ENCODE measurements around the gene CD300A. TPM values are rescaled to one million over a fixed set of nuclear protein-coding genes. Genes with fewer than 3 reads are reported as not detected.

Gene CD300A
- total RNA-seq, 1 donor from 2014 or later: 0.71 TPM

DNA sequence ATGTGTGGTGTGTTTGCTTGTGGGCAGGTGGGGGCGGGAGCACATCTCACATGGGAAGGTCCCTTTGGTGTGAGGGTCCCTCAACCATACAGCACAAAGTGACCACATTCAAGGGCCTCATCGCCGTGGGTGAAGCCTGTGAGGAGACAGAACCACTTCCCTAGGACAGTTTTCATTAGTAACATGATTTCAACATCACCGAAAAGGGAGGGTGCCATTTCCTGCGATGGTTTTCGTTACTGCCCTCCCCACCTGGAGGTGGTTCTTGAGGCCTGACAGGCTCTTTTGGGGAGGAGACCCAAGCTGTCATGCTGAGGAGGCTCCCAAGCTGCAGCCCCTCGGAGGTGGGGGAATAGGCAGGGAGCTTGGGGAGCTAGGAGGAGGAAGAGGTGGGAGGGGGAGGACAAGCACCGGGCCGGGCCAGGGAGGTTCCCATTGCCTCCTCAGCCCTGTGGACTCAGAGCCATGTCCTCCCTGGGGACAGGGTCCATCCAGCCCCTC lies 55.3 kb downstream of the CD300A start:
- DNase-seq (peak; percentile 13), ATAC-seq (ENCODE audit: low read depth) (no peak)
- peaks cover 8% of the 10 kb centered on the region for H3K9me3 Mint-ChIP-seq
- no peak overlapping the region for H3K4me3 Mint-ChIP-seq
- intact Hi-C loops (cut with micrococcal nuclease): no loop called here
- ChIA-PET POLR2A (no interaction called here), CTCF (no interaction called here)
- peaks cover 14% of the 10 kb centered on the region for H3K4me1 Mint-ChIP-seq
- no peaks in the 10 kb centered on the region for H3K36me3 Mint-ChIP-seq (ENCODE audit: low read depth)
- no peak overlapping the region for H3K27ac Mint-ChIP-seq
- TF ChIP-seq CTCF (IDR thresholded peaks at IDR 0.05): no peak
- H3K27me3 Mint-ChIP-seq: peaks cover 3% of the 10 kb centered on the region

GRCh38 chr17:74522381-74523105 lies 56.1 kb downstream of the CD300A start:
- POLR2A ChIA-PET: no interaction called here
- no peak for TF ChIP-seq CTCF (IDR thresholded peaks at IDR 0.05)
- Mint-ChIP-seq H3K27ac (no peak overlapping the region), H3K4me3 (no peak overlapping the region), H3K36me3 (ENCODE audit: low read depth) (no peaks in the 10 kb centered on the region), H3K4me1 (peaks cover 14% of the 10 kb centered on the region), H3K27me3 (peaks cover 6% of the 10 kb centered on the region), H3K9me3 (peaks cover 8% of the 10 kb centered on the region)
- CTCF ChIA-PET: no interaction called here
- intact Hi-C loops (cut with micrococcal nuclease): no loop called here
- DNase-seq: no peak
- no peak for ATAC-seq (ENCODE audit: low read depth)

DNA sequence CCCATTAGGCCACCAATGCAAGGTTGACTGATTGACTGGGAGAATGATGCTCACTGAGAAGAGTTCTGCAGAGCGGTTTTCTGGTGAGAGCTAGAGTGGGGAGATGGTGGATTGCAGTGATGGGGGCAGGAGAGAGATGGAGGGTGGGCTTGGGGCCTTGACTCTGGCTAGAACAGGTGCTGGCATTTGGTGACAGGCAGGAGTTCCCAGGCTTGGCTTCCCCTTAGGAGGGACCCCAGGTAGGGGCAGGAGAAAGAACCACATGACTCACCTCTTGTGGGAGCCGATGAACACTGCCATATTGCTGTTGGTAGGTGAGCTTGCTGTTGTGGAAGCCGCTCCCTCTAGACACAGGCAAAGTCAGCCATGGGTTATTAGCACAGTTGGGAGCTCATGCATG lies 56.9 kb downstream of the CD300A start:
- ChIA-PET POLR2A (no interaction called here), CTCF (no interaction called here)
- Mint-ChIP-seq H3K27ac (no peak overlapping the region), H3K4me3 (no peak overlapping the region), H3K27me3 (peaks cover 6% of the 10 kb centered on the region), H3K9me3 (peaks cover 4% of the 10 kb centered on the region), H3K4me1 (peaks cover 16% of the 10 kb centered on the region), H3K36me3 (ENCODE audit: low read depth) (no peaks in the 10 kb centered on the region)
- DNase-seq (no peak), ATAC-seq (ENCODE audit: low read depth) (no peak)
- no peak for TF ChIP-seq CTCF (IDR thresholded peaks at IDR 0.05)
- intact Hi-C loops (cut with micrococcal nuclease): no loop called here

DNA sequence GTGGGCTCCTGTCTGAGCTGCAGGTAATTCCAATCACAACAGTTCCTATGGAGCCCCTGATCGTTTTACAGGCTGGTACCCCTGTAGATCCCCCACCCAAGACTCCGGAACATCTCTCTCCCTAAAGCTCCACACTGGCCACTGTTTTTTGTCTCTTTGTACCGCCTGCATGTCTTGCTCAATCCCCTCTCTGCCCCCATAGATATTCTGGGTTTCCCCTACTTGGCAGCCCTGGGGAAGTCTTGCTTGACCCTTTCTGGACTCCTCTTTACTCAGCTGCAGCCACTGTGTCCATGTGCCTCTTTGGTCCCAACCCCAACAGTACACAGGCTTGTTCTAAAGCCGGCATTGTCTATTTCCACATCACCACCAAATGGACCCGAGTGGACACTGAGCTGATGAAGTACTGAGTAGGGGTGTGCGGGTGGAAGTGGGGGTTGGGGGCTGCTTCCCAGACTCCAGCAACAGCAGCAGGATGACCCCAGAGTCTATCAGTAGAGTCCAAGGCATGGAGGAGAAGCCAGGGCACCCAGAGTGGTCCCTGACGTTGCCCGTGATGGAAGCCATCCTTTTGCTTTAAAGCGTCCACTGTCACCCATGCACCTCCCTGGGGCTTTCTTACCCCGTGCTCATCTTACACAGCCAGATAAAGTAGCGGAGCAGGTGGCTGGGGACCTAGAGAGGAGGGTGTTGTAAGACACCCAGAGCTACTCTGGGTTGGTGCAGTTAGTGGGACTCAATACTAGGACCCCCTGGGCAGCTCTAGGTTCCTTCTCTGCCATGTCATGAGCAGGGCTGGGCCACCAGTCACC lies 58.4 kb downstream of the CD300A start:
- H3K9me3 Mint-ChIP-seq: no peaks in the 10 kb centered on the region
- no peak for ATAC-seq (ENCODE audit: low read depth)
- peaks cover 6% of the 10 kb centered on the region for H3K27me3 Mint-ChIP-seq
- no peak overlapping the region for H3K4me3 Mint-ChIP-seq
- peaks cover 23% of the 10 kb centered on the region for H3K4me1 Mint-ChIP-seq
- intact Hi-C loops (cut with micrococcal nuclease): no loop called here
- ChIA-PET POLR2A (no interaction called here), CTCF (no interaction called here)
- no peak overlapping the region for H3K27ac Mint-ChIP-seq
- DNase-seq: no peak
- H3K36me3 Mint-ChIP-seq (ENCODE audit: low read depth): no peaks in the 10 kb centered on the region
- no peak for TF ChIP-seq CTCF (IDR thresholded peaks at IDR 0.05)

DNA sequence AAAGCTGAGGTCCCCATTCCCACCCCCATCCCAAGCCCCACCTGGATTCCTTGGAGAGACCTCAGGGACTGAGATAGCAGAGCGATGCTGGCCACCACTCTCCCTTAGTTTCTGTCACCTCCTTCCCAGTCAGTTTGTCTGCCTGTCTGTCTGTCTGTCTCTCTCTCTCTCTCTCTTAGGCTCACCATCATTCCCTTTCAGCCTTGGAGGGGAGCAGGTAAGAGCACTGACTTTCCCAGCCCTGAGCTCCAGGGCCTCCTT lies 59.0 kb downstream of the CD300A start:
- H3K27me3 Mint-ChIP-seq: peaks cover 6% of the 10 kb centered on the region
- ChIA-PET POLR2A (no interaction called here), CTCF (no interaction called here)
- H3K36me3 Mint-ChIP-seq (ENCODE audit: low read depth): no peaks in the 10 kb centered on the region
- no peak overlapping the region for H3K27ac Mint-ChIP-seq
- H3K9me3 Mint-ChIP-seq: no peaks in the 10 kb centered on the region
- H3K4me1 Mint-ChIP-seq: peaks cover 18% of the 10 kb centered on the region
- no peak for TF ChIP-seq CTCF (IDR thresholded peaks at IDR 0.05)
- intact Hi-C loops (cut with micrococcal nuclease): no loop called here
- ATAC-seq (ENCODE audit: low read depth): no peak
- no peak overlapping the region for H3K4me3 Mint-ChIP-seq
- DNase-seq: no peak
